Esophagus squamous epithelium (tissue), 4 donors: ENCODE results near the gene ATP5PF.

ENCODE experiments used
- CTCF ChIP-seq, 6 experiments: fragments of 450-650 bp in 4 of 6; fragments of 200-600 bp in 2 of 6; sonication (generic) in 2 of 6; IDR thresholded peaks; one replicate each; pipeline ENCODE4 v1.5.1; 2016 to 2019; ENCODE audit warnings: antibody characterized with exemption in 6 of 6, mild to moderate bottlenecking in 4 of 6, moderate library complexity in 4 of 6
- POLR2A ChIP-seq, 4 donors: fragments of 450-650 bp; IDR thresholded peaks; one replicate each; pipeline ENCODE4 v1.6.1; 2017; ENCODE audit warnings: antibody characterized with exemption in 4 of 4, mild to moderate bottlenecking in 4 of 4, moderate library complexity in 3 of 4

DNA sequence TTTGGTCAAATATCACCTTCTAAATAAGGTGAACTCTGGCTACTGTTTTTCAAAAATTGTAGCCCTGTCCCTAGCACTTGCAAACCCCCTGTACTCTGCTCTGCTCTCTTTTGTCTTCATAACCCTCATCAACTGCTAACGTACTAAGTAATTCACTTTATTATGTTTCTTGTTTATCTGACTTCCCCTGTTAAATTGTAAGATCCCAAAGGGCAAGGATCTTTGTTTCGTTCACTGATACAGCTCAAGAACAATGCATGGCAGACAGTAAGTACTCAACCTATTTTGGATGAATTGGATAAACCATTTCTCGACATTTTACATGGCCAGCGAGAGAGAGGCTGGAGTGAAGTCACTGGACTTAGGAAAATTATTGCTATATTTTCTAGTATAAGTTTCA lies 46.9 kb downstream of the ATP5PF start:
- TF ChIP-seq CTCF (IDR thresholded peaks at IDR 0.05) (no peak), POLR2A (IDR thresholded peaks at IDR 0.05) (no peak)
